GM23338 (cell line): ENCODE measurements around the gene BNC2. TPM values are rescaled to one million over a fixed set of nuclear protein-coding genes. Genes with fewer than 3 reads are reported as not detected.

ENCODE experiments used
- ATAC-seq: fragments of 200-7000 bp; cut with Tn5 transposase; 3 replicates; pipeline ENCODE4 v1.9.1; 2020
- DNase-seq: peaks from one replicate; pipeline ENCODE4 v3.0.0-alpha.2; 2015; ENCODE audit warnings: low spot score
- H2AFZ ChIP-seq: fragments of 200-600 bp; sonication (generic); 2 replicates; pipeline ENCODE4 v1.8.0; 2016; ENCODE audit warnings: antibody characterized with exemption, mild to moderate bottlenecking, moderate library complexity
- H3F3A ChIP-seq: fragments of 200-600 bp; sonication (generic); replicated peaks from 2 replicates; pipeline ENCODE4 v1.8.0; 2017; ENCODE audit warnings: antibody characterized with exemption, mixed run types, low read depth
- H3K27ac ChIP-seq: fragments of 200-600 bp; sonication (generic); 2 replicates; pipeline ENCODE4 v1.6.1; 2016; ENCODE audit warnings: low read depth
- H3K27me3 ChIP-seq: fragments of 200-600 bp; sonication (generic); 2 replicates; pipeline ENCODE4 v1.8.0; 2016; ENCODE audit warnings: mild to moderate bottlenecking, mixed run types, moderate library complexity; ENCODE audit not compliant: insufficient read depth
- H3K36me3 ChIP-seq: fragments of 200-600 bp; sonication (generic); 2 replicates; pipeline ENCODE4 v1.8.0; 2016; ENCODE audit warnings: mild to moderate bottlenecking; ENCODE audit not compliant: insufficient read depth
- H3K4me1 ChIP-seq: fragments of 200-600 bp; sonication (generic); 2 replicates; pipeline ENCODE4 v1.8.0; 2016; ENCODE audit warnings: mild to moderate bottlenecking, moderate library complexity; ENCODE audit not compliant: insufficient read depth
- H3K4me2 ChIP-seq: fragments of 200-600 bp; sonication (generic); 2 replicates; pipeline ENCODE4 v1.7.1; 2017; ENCODE audit warnings: mixed run types
- H3K4me3 ChIP-seq: fragments of 200-600 bp; sonication (generic); 2 replicates; pipeline ENCODE4 v1.6.1; 2016; ENCODE audit warnings: mixed run types
- H3K79me2 ChIP-seq: fragments of 200-600 bp; sonication (generic); replicated peaks from 2 replicates; pipeline ENCODE4 v1.8.0; 2017; ENCODE audit warnings: mild to moderate bottlenecking; ENCODE audit not compliant: insufficient read depth
- H3K9me2 ChIP-seq: fragments of 200-600 bp; sonication (generic); 2 replicates; pipeline ENCODE4 v1.8.0; 2017; ENCODE audit not compliant: insufficient read depth
- H4K20me1 ChIP-seq: fragments of 200-600 bp; sonication (generic); replicated peaks from 2 replicates; pipeline ENCODE4 v1.8.0; 2017; ENCODE audit warnings: mild to moderate bottlenecking; ENCODE audit not compliant: insufficient read depth
- H3K27ac Mint-ChIP-seq: 2 replicates; pipeline ENCODE4 v1.8.0; 2020; ENCODE audit warnings: inconsistent platforms, mild to moderate bottlenecking, moderate library complexity, mixed read lengths
- H3K27me3 Mint-ChIP-seq: 3 replicates; pipeline ENCODE4 v1.8.0; 2022; ENCODE audit warnings: low read depth, mild to moderate bottlenecking, moderate library complexity, mixed read lengths, inconsistent platforms; ENCODE audit not compliant: insufficient read depth, poor library complexity
- H3K36me3 Mint-ChIP-seq: 3 replicates; pipeline ENCODE4 v1.8.0; 2021; ENCODE audit warnings: low read depth, mild to moderate bottlenecking, inconsistent platforms, moderate library complexity, mixed read lengths
- H3K4me1 Mint-ChIP-seq: 3 replicates; pipeline ENCODE4 v1.8.0; 2020; ENCODE audit warnings: mild to moderate bottlenecking, inconsistent platforms, mixed read lengths
- H3K4me3 Mint-ChIP-seq: 3 replicates; pipeline ENCODE4 v1.8.0; 2021; ENCODE audit warnings: moderate library complexity, mild to moderate bottlenecking, inconsistent platforms, mixed read lengths
- H3K9me3 Mint-ChIP-seq: 3 replicates; pipeline ENCODE4 v1.8.0; 2020; ENCODE audit warnings: moderate library complexity, mild to moderate bottlenecking, inconsistent platforms, mixed read lengths
- CREB1 ChIP-seq: fragments of 250-450 bp; sonication (Bioruptor Pico); IDR thresholded peaks from 2 replicates; pipeline ENCODE4 v1.5.0; 2020; ENCODE audit warnings: low read depth, mild to moderate bottlenecking, moderate library complexity
- EZH2 ChIP-seq: fragments of 200-600 bp; sonication (generic); IDR thresholded peaks from one replicate; pipeline ENCODE4 v1.8.0; 2017; ENCODE audit warnings: antibody characterized with exemption, mild to moderate bottlenecking, low read depth; ENCODE audit not compliant: unreplicated experiment
- EZH2phosphoT487 ChIP-seq: fragments of 200-600 bp; sonication (generic); IDR thresholded peaks from one replicate; pipeline ENCODE4 v1.8.1; 2018; ENCODE audit warnings: antibody characterized with exemption; ENCODE audit not compliant: unreplicated experiment
- JUNB ChIP-seq: IDR thresholded peaks from one replicate; pipeline ENCODE4 v1.6.1; 2016; ENCODE audit warnings: antibody characterized with exemption; ENCODE audit not compliant: unreplicated experiment
- NANOG ChIP-seq: IDR thresholded peaks from 2 replicates; pipeline ENCODE4 v1.6.1; 2016; ENCODE audit warnings: antibody characterized with exemption, borderline replicate concordance
- POLR2AphosphoS5 ChIP-seq: IDR thresholded peaks from 2 replicates; pipeline ENCODE4 v1.6.1; 2016; ENCODE audit warnings: antibody characterized with exemption, low read depth
- STAT1 ChIP-seq: IDR thresholded peaks from one replicate; pipeline ENCODE4 v1.6.1; 2016; ENCODE audit warnings: antibody characterized with exemption; ENCODE audit not compliant: unreplicated experiment
- ZNF114 ChIP-seq: fragments of 250-450 bp; sonication (Bioruptor Pico); IDR thresholded peaks from 2 replicates; pipeline ENCODE4 v1.5.0; 2020; ENCODE audit warnings: mild to moderate bottlenecking, moderate library complexity
- ZNF331 ChIP-seq: fragments of 250-450 bp; sonication (Bioruptor Pico); IDR thresholded peaks from 2 replicates; pipeline ENCODE4 v1.5.0; 2020; ENCODE audit warnings: low read depth, mild to moderate bottlenecking, moderate library complexity
- ZNF462 ChIP-seq: fragments of 250-450 bp; sonication (Bioruptor Pico); IDR thresholded peaks from 2 replicates; pipeline ENCODE4 v1.5.0; 2020; ENCODE audit warnings: mild to moderate bottlenecking, moderate library complexity
- polyA plus RNA-seq: library from polyadenylated mRNA; unstranded; fragments of >200 nt; fragmentation: Nextera tagmentation; extraction: Ambion mirVana; gene quantifications from 2 replicates; pipeline ENCODE4 v1.2.1, GENCODE V29; 2016
- total RNA-seq: library from RNA; depleted of rRNA; stranded (reverse); fragments of >200 nt; shearing (Covaris generic); gene quantifications from 2 replicates; pipeline ENCODE4 v1.2.3, GENCODE V29; 2014
- TF ChIP-seq, protein P1 (sequence below): IDR thresholded peaks from 2 replicates; pipeline ENCODE4 v1.6.1; 2016; ENCODE audit warnings: antibody characterized with exemption
- TF ChIP-seq, protein P2 (sequence below): IDR thresholded peaks from one replicate; pipeline ENCODE4 v1.6.1; 2018; ENCODE audit warnings: antibody characterized with exemption; ENCODE audit not compliant: unreplicated experiment
- TF ChIP-seq, protein P3 (sequence below), 2 experiments: fragments of 200-600 bp in 1 of 2; sonication (generic) in 1 of 2; conservative IDR thresholded peaks; 2 replicates each; pipeline versions ENCODE4 v1.5.1 to v1.6.1; 2016 to 2017; ENCODE audit warnings: antibody characterized with exemption in 2 of 2, low read depth in 2 of 2, mild to moderate bottlenecking in 2 of 2, moderate library complexity in 1 of 2

Gene BNC2
- total and polyA plus RNA-seq, 2 experiments from 2014 or later: 12.7 to 13.2 TPM

DNA sequence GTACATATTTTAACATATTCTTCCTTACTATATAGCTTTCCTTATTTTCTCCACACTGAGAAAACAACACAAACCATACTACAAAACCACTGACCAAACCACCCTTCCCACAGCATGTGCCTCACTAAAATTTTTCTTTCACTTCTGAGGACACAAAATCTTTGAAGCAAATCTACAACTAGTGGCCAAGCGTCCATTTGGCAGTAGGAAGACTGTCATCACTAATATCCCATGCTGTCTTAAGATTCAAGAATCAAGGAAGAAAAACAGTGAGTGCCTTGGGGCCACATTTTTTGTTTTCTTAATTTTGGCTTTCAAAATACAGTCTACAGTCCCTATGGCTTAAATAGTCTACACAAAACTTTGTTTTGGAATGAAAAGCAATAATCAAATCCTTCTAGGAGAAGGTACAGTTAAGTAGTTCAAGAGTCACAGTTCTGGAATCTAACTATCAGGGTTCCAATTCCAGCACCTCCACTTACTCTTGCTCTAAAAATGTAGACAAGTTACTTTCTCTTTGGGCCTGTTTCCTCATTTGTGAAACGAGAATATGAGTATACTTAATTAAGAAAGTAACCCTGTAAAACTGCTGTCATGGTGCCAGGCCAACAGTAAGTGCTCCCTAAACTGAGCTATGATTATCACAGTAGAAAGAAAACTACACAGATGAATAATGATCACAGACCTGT, 227.9 kb downstream of the BNC2 start:
- ATAC-seq (no peak), DNase-seq (no peak)
- no peak overlapping the region for H3K4me2 ChIP-seq
- H3K79me2 ChIP-seq: no peaks in the 10 kb centered on the region
- Mint-ChIP-seq H3K27me3 (no peaks in the 10 kb centered on the region), H3K36me3 (no peaks in the 10 kb centered on the region), H3K27ac (no peak overlapping the region), H3K4me3 (no peak overlapping the region), H3K4me1 (peaks cover 27% of the 10 kb centered on the region), H3K9me3 (no peaks in the 10 kb centered on the region)
- no peak overlapping the region for H2AFZ ChIP-seq
- H3F3A ChIP-seq: no peaks in the 10 kb centered on the region
- no peak for TF ChIP-seq STAT1
- no peak for TF ChIP-seq EZH2
- no peak for TF ChIP-seq POLR2AphosphoS5
- TF ChIP-seq, protein P1, sequence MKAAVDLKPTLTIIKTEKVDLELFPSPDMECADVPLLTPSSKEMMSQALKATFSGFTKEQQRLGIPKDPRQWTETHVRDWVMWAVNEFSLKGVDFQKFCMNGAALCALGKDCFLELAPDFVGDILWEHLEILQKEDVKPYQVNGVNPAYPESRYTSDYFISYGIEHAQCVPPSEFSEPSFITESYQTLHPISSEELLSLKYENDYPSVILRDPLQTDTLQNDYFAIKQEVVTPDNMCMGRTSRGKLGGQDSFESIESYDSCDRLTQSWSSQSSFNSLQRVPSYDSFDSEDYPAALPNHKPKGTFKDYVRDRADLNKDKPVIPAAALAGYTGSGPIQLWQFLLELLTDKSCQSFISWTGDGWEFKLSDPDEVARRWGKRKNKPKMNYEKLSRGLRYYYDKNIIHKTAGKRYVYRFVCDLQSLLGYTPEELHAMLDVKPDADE: no peak
- no peak for TF ChIP-seq CREB1 (CRISPR knock-in tag)
- TF ChIP-seq ZNF114 (CRISPR knock-in tag): no peak
- TF ChIP-seq, protein P2, sequence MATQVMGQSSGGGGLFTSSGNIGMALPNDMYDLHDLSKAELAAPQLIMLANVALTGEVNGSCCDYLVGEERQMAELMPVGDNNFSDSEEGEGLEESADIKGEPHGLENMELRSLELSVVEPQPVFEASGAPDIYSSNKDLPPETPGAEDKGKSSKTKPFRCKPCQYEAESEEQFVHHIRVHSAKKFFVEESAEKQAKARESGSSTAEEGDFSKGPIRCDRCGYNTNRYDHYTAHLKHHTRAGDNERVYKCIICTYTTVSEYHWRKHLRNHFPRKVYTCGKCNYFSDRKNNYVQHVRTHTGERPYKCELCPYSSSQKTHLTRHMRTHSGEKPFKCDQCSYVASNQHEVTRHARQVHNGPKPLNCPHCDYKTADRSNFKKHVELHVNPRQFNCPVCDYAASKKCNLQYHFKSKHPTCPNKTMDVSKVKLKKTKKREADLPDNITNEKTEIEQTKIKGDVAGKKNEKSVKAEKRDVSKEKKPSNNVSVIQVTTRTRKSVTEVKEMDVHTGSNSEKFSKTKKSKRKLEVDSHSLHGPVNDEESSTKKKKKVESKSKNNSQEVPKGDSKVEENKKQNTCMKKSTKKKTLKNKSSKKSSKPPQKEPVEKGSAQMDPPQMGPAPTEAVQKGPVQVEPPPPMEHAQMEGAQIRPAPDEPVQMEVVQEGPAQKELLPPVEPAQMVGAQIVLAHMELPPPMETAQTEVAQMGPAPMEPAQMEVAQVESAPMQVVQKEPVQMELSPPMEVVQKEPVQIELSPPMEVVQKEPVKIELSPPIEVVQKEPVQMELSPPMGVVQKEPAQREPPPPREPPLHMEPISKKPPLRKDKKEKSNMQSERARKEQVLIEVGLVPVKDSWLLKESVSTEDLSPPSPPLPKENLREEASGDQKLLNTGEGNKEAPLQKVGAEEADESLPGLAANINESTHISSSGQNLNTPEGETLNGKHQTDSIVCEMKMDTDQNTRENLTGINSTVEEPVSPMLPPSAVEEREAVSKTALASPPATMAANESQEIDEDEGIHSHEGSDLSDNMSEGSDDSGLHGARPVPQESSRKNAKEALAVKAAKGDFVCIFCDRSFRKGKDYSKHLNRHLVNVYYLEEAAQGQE: no peak
- TF ChIP-seq JUNB: no peak
- TF ChIP-seq ZNF462 (CRISPR knock-in tag): no peak
- TF ChIP-seq NANOG: no peak
- no peak for TF ChIP-seq EZH2phosphoT487
- no peak for TF ChIP-seq ZNF331
- TF ChIP-seq, protein P3, sequence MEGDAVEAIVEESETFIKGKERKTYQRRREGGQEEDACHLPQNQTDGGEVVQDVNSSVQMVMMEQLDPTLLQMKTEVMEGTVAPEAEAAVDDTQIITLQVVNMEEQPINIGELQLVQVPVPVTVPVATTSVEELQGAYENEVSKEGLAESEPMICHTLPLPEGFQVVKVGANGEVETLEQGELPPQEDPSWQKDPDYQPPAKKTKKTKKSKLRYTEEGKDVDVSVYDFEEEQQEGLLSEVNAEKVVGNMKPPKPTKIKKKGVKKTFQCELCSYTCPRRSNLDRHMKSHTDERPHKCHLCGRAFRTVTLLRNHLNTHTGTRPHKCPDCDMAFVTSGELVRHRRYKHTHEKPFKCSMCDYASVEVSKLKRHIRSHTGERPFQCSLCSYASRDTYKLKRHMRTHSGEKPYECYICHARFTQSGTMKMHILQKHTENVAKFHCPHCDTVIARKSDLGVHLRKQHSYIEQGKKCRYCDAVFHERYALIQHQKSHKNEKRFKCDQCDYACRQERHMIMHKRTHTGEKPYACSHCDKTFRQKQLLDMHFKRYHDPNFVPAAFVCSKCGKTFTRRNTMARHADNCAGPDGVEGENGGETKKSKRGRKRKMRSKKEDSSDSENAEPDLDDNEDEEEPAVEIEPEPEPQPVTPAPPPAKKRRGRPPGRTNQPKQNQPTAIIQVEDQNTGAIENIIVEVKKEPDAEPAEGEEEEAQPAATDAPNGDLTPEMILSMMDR (conservative IDR thresholded peaks at IDR 0.05; ENCODE audit: low read depth in 2 of 2): no peak
- peaks cover 4% of the 10 kb centered on the region; the same call in 1 of the 2 replicates for H3K4me1 ChIP-seq
- H3K9me2 ChIP-seq: no peaks in the 10 kb centered on the region; the same call in 1 of the 2 replicates
- H3K27me3 ChIP-seq: no peaks in the 10 kb centered on the region
- H3K36me3 ChIP-seq: no peaks in the 10 kb centered on the region
- no peak overlapping the region for H3K27ac ChIP-seq
- no peaks in the 10 kb centered on the region for H4K20me1 ChIP-seq
- H3K4me3 ChIP-seq: no peak overlapping the region
